GM18502 (cell line): ENCODE measurements around the gene TNFRSF8.
"Not testable (repeated sequence)": the region's sequence is repeated elsewhere in the genome, so short reads cannot be mapped to it uniquely, and the experiment has no call there.

ENCODE experiments used
- ATAC-seq: cut with Tn5 transposase; IDR thresholded peaks from one replicate; pipeline ENCODE4 v1.9.1; 2021; ENCODE audit warnings: mild to moderate bottlenecking; ENCODE audit not compliant: unreplicated experiment, poor library complexity

TNFRSF8 gene

DNA sequence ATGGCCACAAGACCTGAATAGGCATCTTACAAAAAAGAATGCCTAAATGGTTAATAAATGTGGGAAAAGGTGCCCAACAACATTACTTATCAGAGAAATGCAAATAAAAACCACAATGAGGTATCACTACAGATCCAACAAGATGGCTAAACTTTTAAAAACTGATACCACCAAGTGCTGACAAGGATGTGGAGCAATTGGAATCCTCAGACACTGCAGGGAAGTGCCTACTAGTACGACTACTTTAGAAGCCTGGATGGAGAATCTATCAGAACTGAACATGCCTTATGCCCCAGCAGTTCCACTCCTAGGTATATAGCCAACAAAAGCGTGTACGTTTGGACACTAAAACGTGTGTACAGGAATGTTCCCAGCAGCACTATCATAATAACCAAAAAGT is 19.9 kb downstream of the TNFRSF8 start:
- ATAC-seq: no peak

GRCh38 chr1:12083766-12084165 is 20.7 kb downstream of the TNFRSF8 start:
- ATAC-seq: no peak

DNA sequence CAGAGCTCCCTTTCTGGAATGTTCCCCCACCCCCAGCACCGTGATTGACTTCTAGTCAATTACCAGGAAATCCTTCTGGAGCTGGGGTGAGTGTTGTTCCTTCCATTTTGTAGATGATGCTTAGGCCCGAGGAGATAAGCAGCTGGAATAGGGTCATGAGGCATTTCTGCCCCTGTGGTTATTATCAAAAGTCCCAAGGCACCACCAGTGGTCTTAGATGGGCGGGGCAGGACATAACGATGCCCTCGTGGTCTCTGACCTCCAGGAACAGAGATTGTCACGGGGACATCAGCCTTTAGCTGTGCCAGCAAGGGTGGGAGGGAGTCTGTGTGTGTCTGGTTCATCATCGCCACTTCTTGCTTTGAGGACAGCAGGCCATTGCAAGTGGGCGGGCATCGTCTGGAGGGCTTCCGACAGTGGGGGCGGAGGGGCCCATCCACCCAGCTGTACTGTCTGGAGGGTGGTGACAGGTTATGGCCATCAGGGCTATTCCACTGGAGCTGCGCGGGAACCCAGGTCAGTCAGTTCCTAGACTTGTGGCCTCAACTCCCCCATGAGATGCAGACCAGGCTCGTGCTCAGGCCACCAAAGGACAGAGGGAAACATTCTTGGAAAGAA is 22.6 kb downstream of the TNFRSF8 start:
- ATAC-seq: no peak

DNA sequence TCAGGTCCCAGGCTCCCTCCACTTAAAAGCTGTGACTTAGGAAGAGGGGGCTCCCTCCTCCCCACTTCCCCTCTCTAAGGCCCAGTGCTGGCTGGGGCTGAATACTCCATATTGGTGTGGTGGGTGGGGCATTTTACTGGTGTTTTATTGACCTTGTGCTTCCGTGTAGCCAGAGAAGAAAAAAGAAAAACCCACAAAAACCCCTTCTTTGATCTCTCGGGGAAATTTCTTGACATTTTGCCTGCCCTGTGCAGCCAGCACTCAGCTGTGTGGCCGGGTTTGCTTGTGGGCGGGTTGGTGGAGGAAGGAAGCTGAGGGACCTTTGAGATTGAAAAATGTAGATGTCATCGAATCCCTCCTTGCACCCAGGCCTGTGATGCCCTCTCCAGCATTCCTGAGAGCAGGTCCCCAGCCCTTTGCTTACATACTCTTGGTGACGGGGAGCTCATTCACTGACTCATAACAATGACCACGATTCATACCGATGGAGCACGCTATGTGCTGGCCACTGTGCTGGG is 24.8 kb downstream of the TNFRSF8 start:
- no peak for ATAC-seq

DNA sequence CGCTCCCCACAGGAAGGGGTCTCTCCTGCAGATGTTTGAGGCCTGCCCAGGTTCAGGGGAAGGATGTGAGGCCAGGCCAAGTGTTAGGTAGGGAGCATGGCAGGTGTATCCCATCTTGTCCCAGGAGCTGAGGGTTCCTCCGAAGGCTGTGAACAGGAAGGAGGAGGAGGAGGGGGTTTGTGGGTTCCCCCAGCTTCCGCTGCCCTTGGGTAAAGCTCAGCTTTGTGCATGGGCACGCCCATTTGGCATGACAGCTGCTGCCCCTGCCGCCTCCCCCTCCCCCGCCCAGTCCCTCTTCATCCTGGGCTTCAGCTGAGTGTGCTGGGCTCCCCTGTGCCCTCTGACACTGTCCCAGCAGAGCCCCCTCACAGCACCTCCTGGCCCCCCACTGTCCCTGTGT is 25.5 kb downstream of the TNFRSF8 start:
- no peak for ATAC-seq

DNA sequence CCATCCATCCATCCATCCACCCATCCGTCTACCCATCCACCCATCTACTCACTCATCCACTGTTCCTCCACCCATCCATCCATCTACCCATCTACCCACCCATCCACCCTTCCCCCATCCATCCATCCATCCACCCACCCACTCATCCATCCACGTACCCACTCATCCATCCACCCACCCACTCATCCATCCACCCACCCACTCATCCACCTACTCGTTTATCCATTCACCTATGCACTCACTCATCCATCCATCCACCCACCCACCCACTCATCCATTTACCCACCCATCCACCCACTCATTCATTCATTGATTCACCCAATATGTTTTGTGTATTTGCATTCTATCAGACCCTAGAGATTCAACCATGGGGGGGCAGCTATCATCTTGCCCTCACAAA is 27.2 kb downstream of the TNFRSF8 start:
- ATAC-seq: no peak

- ATAC-seq: no peak
Observed at GRCh38 chr1:12091191-12091590, 28.1 kb downstream of the TNFRSF8 start.

- no peak for ATAC-seq
Observed at GRCh38 chr1:12094180-12094579, 31.1 kb downstream of the TNFRSF8 start.

DNA sequence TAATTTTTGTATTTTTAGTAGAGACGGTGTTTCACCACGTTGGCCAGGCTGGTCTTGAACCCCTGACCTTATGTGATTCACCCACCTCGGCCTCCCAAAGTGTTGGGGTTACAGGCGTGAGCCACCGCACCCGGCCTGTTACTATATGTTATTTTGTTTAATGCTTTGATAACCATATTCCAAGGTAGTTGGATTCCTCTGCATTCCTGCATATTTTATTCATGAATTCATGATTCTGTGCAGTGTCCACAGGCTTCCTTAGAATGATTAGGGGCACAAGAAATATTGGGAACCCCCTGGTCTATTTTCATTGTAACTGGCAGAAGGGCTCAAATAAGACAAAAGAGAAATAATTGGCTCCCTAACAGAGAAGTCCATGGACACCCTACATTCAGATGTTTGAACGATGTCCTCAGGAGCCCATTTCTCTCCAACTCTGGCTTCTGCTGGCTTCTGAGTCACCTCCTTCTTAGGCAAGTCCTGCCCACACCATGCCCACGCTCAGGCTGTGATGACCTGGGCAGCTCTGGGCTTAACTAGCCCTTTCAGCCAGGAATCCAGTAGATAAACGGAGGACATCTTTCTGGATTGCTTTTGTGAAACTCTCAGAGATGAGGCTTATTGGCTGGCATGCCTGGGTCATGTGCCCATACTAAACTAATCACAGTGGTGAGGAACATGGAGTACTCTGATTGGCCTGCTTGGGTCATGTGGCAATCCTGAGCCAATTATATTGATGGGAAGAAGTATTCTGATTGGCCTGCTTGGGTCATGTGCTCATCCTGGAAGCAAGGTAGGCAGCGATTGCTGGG is 32.6 kb downstream of the TNFRSF8 start:
- ATAC-seq: no peak

DNA sequence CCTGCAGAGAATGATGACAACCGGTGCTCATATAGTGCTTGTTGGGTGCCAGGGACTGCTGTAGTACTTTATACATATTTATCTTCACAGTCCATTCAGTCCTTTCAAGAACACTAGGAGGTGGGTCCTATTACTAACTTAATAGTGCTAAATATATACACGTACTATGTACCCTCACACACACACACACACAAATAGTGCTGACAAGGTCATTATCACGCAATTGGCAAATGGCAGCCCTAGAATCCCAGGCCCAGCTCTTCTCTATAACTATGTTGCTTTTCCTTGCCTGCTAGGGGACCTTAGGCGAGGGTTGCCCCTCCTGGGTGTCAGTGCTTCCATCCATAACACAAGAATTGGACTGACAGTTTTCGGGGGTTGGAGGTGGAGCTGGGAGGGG is 33.5 kb downstream of the TNFRSF8 start:
- no peak for ATAC-seq

- no peak for ATAC-seq
Observed at GRCh38 chr1:12097321-12097720, 34.2 kb downstream of the TNFRSF8 start.

GRCh38 chr1:12098786-12099185 is 35.7 kb downstream of the TNFRSF8 start:
- ATAC-seq: no peak

DNA sequence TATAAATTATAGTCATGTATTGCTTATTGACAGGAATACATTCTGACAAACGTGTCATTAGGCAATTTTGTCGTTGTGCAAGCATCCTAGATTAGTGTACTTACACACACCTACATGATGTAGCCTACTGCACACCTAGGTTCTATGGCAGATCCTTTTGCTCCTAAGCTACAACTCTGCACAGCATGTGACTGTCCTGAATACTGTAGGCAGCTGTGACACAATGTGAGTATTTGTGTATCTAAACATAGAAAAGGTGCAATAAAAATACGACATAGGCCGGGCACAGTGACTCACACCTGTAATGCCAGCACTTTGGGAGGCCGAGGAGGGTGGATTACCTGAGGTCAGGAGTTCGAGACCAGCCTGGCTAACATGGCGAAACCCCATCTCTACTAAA is 36.5 kb downstream of the TNFRSF8 start:
- no peak for ATAC-seq

GRCh38 chr1:12100071-12100470 is 37.0 kb downstream of the TNFRSF8 start:
- no peak for ATAC-seq

GRCh38 chr1:12101120-12101519 is 38.0 kb downstream of the TNFRSF8 start:
- ATAC-seq: not testable (repeated sequence)

GRCh38 chr1:12102066-12102465 is 39.0 kb downstream of the TNFRSF8 start:
- no peak for ATAC-seq

- ATAC-seq: no peak
Observed at GRCh38 chr1:12104417-12104816, 41.3 kb downstream of the TNFRSF8 start.

DNA sequence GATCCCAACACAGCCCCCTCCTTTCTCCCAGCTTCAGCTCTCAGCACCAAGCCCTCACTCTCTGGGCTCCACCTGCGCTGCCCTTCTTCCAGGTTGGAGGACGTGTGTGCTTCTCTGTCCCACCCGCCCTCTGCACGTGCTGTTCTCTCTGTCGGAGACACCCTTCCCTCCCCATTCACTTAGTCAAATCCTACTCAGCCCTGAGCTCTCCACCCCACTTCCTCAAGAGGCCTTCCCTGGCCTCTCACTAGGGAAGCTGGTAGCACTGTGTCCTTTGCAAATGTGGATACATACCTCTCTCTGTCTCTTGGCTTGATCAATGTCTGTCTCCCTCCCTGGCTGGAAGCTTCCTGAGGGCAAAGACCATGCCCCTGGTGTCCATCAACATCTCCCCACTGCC is 43.0 kb downstream of the TNFRSF8 start:
- ATAC-seq: no peak

DNA sequence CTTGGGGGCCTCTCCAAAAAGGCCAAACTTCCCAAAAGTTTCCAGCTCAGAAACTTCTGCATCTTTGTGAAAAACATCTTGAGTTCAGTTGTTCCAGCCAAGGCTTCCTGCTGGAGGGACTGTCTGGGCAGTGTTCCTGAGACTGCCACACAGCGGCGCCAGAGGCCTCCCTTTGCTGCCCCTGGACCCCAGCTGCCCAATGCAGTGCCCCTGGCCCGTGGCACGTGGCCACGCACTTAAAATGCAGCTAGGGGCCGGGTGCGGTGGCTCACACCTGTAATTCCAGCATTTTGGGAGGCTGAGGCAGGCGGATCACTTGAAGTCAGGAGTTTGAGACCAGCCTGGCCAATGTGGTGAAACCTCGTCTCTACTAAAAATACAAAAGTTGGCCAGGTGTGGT is 43.8 kb downstream of the TNFRSF8 start:
- not testable (repeated sequence) for ATAC-seq

DNA sequence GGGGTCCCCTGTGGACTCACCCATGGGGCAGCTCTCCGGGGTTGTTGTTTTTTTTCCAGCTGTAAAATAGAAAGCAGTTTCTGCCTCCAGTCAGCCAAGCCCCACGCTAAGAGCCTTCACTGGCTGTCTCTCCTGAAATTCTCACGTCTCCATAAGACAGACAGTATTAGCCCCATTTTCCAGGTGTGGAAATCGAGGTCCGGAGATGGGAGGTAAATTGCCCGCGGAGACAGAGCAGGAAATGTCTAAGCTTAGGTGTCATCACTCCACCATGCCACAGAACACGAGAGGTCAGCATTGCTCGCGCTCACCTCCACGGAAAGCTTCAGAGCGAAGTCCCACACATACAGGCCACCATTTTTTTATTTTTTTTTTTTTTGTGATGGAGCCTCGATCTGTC is 44.6 kb downstream of the TNFRSF8 start:
- ATAC-seq: no peak

- ATAC-seq: no peak
Observed at GRCh38 chr1:12109901-12110300, 46.8 kb downstream of the TNFRSF8 start.

- no peak for ATAC-seq
Observed at GRCh38 chr1:12111741-12112140, 48.6 kb downstream of the TNFRSF8 start.
